ENCODE results near the gene MAPK4.
"Not testable (repeated sequence)": the region's sequence is repeated elsewhere in the genome, so short reads cannot be mapped to it uniquely, and the experiment has no call there.

Gene MAPK4

GRCh38 chr18:50680966-50681365, 121.1 kb downstream of the MAPK4 start:
- no peak for DNase-seq (ENCODE audit: low read depth)

GRCh38 chr18:50682852-50683251, 123.0 kb downstream of the MAPK4 start:
- DNase-seq (ENCODE audit: low read depth), result no peak

- DNase-seq (ENCODE audit: low read depth), result no peak
Observed at GRCh38 chr18:50686409-50686808, 126.5 kb downstream of the MAPK4 start.

- DNase-seq (ENCODE audit: low read depth), result no peak
Observed at GRCh38 chr18:50687491-50687890, 127.6 kb downstream of the MAPK4 start.

GRCh38 chr18:50689578-50689977, 129.7 kb downstream of the MAPK4 start:
- DNase-seq (ENCODE audit: low read depth), result no peak

GRCh38 chr18:50694147-50694546, 134.3 kb downstream of the MAPK4 start:
- no peak for DNase-seq (ENCODE audit: low read depth)

GRCh38 chr18:50695431-50696176, 135.7 kb downstream of the MAPK4 start:
- no peak for DNase-seq (ENCODE audit: low read depth)

GRCh38 chr18:50696436-50696835, 136.5 kb downstream of the MAPK4 start:
- DNase-seq (ENCODE audit: low read depth), result no peak

GRCh38 chr18:50696929-50697328, 137.0 kb downstream of the MAPK4 start:
- DNase-seq (ENCODE audit: low read depth), result no peak

- DNase-seq (ENCODE audit: low read depth), result no peak
Observed at GRCh38 chr18:50697509-50697908, 137.6 kb downstream of the MAPK4 start.

GRCh38 chr18:50700245-50701165, 140.6 kb downstream of the MAPK4 start:
- no peak for DNase-seq (ENCODE audit: low read depth)

GRCh38 chr18:50704357-50704940, 144.6 kb downstream of the MAPK4 start:
- no peak for DNase-seq (ENCODE audit: low read depth)

GRCh38 chr18:50706199-50706598, 146.3 kb downstream of the MAPK4 start:
- DNase-seq (ENCODE audit: low read depth), result no peak

GRCh38 chr18:50706651-50707050, 146.8 kb downstream of the MAPK4 start:
- no peak for DNase-seq (ENCODE audit: low read depth)

- not testable (repeated sequence) for DNase-seq (ENCODE audit: low read depth)
Observed at GRCh38 chr18:50707297-50707696, 147.4 kb downstream of the MAPK4 start.

GRCh38 chr18:50707855-50708469, 148.1 kb downstream of the MAPK4 start:
- no peak for DNase-seq (ENCODE audit: low read depth)

GRCh38 chr18:50709193-50709592, 149.3 kb downstream of the MAPK4 start:
- no peak for DNase-seq (ENCODE audit: low read depth)

- no peak for DNase-seq (ENCODE audit: low read depth)
Observed at GRCh38 chr18:50711386-50711785, 151.5 kb downstream of the MAPK4 start.

- no peak for DNase-seq (ENCODE audit: low read depth)
Observed at GRCh38 chr18:50715919-50716318, 156.0 kb downstream of the MAPK4 start.

- DNase-seq (ENCODE audit: low read depth), result no peak
Observed at GRCh38 chr18:50716902-50717301, 157.0 kb downstream of the MAPK4 start.

- no peak for DNase-seq (ENCODE audit: low read depth)
Observed at GRCh38 chr18:50717563-50717962, 157.7 kb downstream of the MAPK4 start.

Data from HS-27A (cell line).